Neural crest cell (in vitro differentiated cells): ENCODE measurements around the gene LINC00237. TPM values are rescaled to one million over a fixed set of nuclear protein-coding genes. Genes with fewer than 3 reads are reported as not detected.

Experiments
- DNase-seq: peaks from one replicate; pipeline ENCODE4 v3.0.0; 2021; ENCODE audit warnings: low read depth, mixed read lengths, low spot score
- H3K27ac Mint-ChIP-seq: one replicate; pipeline ENCODE4 v1.8.0; 2021; ENCODE audit warnings: mild to moderate bottlenecking, mixed read lengths; ENCODE audit not compliant: unreplicated experiment
- H3K27me3 Mint-ChIP-seq: 2 replicates; pipeline ENCODE4 v1.8.0; 2021; ENCODE audit warnings: low read depth, mild to moderate bottlenecking, mixed read lengths
- H3K36me3 Mint-ChIP-seq: 2 replicates; pipeline ENCODE4 v1.8.0; 2021; ENCODE audit warnings: low read depth, mild to moderate bottlenecking, mixed read lengths
- H3K4me1 Mint-ChIP-seq: 2 replicates; pipeline ENCODE4 v1.8.0; 2021; ENCODE audit warnings: mixed read lengths
- H3K4me3 Mint-ChIP-seq: one replicate; pipeline ENCODE4 v1.8.0; 2021; ENCODE audit warnings: mild to moderate bottlenecking, mixed read lengths
- H3K9me3 Mint-ChIP-seq: 2 replicates; pipeline ENCODE4 v1.8.0; 2021; ENCODE audit warnings: mixed read lengths
- CTCF ChIP-seq: fragments of 200-600 bp; sonication (generic); conservative IDR thresholded peaks from 2 replicates; pipeline ENCODE4 v1.5.0; 2021; ENCODE audit warnings: antibody characterized with exemption, mild to moderate bottlenecking
- total RNA-seq: library from RNA; stranded (reverse); gene quantifications from 2 replicates; pipeline ENCODE4 v1.2.1, GENCODE V29; 2021

LINC00237 gene
- total RNA-seq, 1 donor from 2014 or later, result not detected

- Mint-ChIP-seq H3K36me3 (no peaks in the 10 kb centered on the region), H3K27ac (no peak overlapping the region)
These were observed 19.1 kb upstream of the LINC00237 start for GRCh38 chr20:21125072-21125848.

GRCh38 chr20:21124190-21124589 lies 18.0 kb upstream of the LINC00237 start:
- no peak overlapping the region for H3K27ac Mint-ChIP-seq
- H3K36me3 Mint-ChIP-seq, result no peaks in the 10 kb centered on the region
- peak overlapping the region; percentile 70 for H3K4me3 Mint-ChIP-seq

More at GRCh38 chr20:21125072-21125848, 19.1 kb upstream of the LINC00237 start:
- peak overlapping the region; percentile 88 for H3K4me3 Mint-ChIP-seq
- peak; percentile 26 for DNase-seq
- peaks cover 5% of the 10 kb centered on the region for H3K27me3 Mint-ChIP-seq
- H3K9me3 Mint-ChIP-seq, result no peaks in the 10 kb centered on the region
- peaks cover 22% of the 10 kb centered on the region for H3K4me1 Mint-ChIP-seq
- TF ChIP-seq CTCF, result peak; percentile 31

GRCh38 chr20:21118782-21119181 lies 12.6 kb upstream of the LINC00237 start:
- no peak for TF ChIP-seq CTCF
- no peaks in the 10 kb centered on the region for H3K4me1 Mint-ChIP-seq
- no peak overlapping the region for H3K4me3 Mint-ChIP-seq
- H3K27ac Mint-ChIP-seq, result no peak overlapping the region
- no peaks in the 10 kb centered on the region for H3K36me3 Mint-ChIP-seq
- H3K27me3 Mint-ChIP-seq, result peaks cover 48% of the 10 kb centered on the region
- DNase-seq, result no peak
- H3K9me3 Mint-ChIP-seq, result no peaks in the 10 kb centered on the region

More at GRCh38 chr20:21124190-21124589, 18.0 kb upstream of the LINC00237 start:
- H3K27me3 Mint-ChIP-seq, result peaks cover 5% of the 10 kb centered on the region
- H3K9me3 Mint-ChIP-seq, result no peaks in the 10 kb centered on the region
- peaks cover 17% of the 10 kb centered on the region for H3K4me1 Mint-ChIP-seq
- DNase-seq, result no peak
- TF ChIP-seq CTCF, result no peak

- Mint-ChIP-seq H3K36me3 (no peaks in the 10 kb centered on the region), H3K27me3 (peaks cover 53% of the 10 kb centered on the region), H3K4me3 (no peak overlapping the region), H3K27ac (no peak overlapping the region), H3K9me3 (no peaks in the 10 kb centered on the region), H3K4me1 (no peaks in the 10 kb centered on the region)
- no peak for DNase-seq
- no peak for TF ChIP-seq CTCF
These were observed 12.0 kb upstream of the LINC00237 start for GRCh38 chr20:21118138-21118537.

GRCh38 chr20:21117521-21117920 lies 11.4 kb upstream of the LINC00237 start:
- Mint-ChIP-seq H3K4me3 (no peak overlapping the region), H3K9me3 (no peaks in the 10 kb centered on the region), H3K36me3 (no peaks in the 10 kb centered on the region), H3K27ac (no peak overlapping the region), H3K4me1 (no peaks in the 10 kb centered on the region), H3K27me3 (peaks cover 55% of the 10 kb centered on the region)
- no peak for DNase-seq
- no peak for TF ChIP-seq CTCF
